HG03575 (cell line): Measurements from ENCODE around the gene DGKD.

ENCODE experiments used
- ATAC-seq: cut with Tn5 transposase; IDR thresholded peaks from one replicate; pipeline ENCODE4 v1.9.1; 2021; ENCODE audit not compliant: unreplicated experiment, insufficient number of reproducible peaks, low FRiP score; ENCODE audit errors: extremely low read depth

The DGKD gene

GRCh38 chr2:233402346-233402745, 48.1 kb downstream of the DGKD start:
- no peak for ATAC-seq

GRCh38 chr2:233402789-233403188, 48.5 kb downstream of the DGKD start:
- ATAC-seq: no peak

- ATAC-seq: no peak
Measured at GRCh38 chr2:233404222-233404621, 49.9 kb downstream of the DGKD start.

- ATAC-seq: no peak
Measured at GRCh38 chr2:233406865-233407264, 52.6 kb downstream of the DGKD start.

- no peak for ATAC-seq
Measured at GRCh38 chr2:233407771-233408181, 53.5 kb downstream of the DGKD start.

GRCh38 chr2:233408366-233409285, 54.3 kb downstream of the DGKD start:
- ATAC-seq: no peak

GRCh38 chr2:233409286-233409991, 55.1 kb downstream of the DGKD start:
- no peak for ATAC-seq

GRCh38 chr2:233410196-233410760, 56.0 kb downstream of the DGKD start:
- ATAC-seq: no peak

- no peak for ATAC-seq
Measured at GRCh38 chr2:233411162-233411561, 56.9 kb downstream of the DGKD start.

- no peak for ATAC-seq
Measured at GRCh38 chr2:233412405-233412804, 58.1 kb downstream of the DGKD start.

- ATAC-seq: no peak
Measured at GRCh38 chr2:233413046-233413445, 58.8 kb downstream of the DGKD start.

GRCh38 chr2:233413559-233414272, 59.4 kb downstream of the DGKD start:
- no peak for ATAC-seq

- ATAC-seq: no peak
Measured at GRCh38 chr2:233414273-233414654, 60.0 kb downstream of the DGKD start.

GRCh38 chr2:233414777-233415570, 60.7 kb downstream of the DGKD start:
- no peak for ATAC-seq

- no peak for ATAC-seq
Measured at GRCh38 chr2:233416199-233416598, 61.9 kb downstream of the DGKD start.

GRCh38 chr2:233416706-233417105, 62.4 kb downstream of the DGKD start:
- ATAC-seq: no peak

- no peak for ATAC-seq
Measured at GRCh38 chr2:233417282-233417681, 63.0 kb downstream of the DGKD start.

GRCh38 chr2:233418052-233418760, 63.9 kb downstream of the DGKD start:
- ATAC-seq: no peak
